Epithelial cell of esophagus (primary cell): ENCODE data around the gene B4GALT3.

Experiments used
- DNase-seq: peaks from one replicate; pipeline ENCODE4 v3.0.0; 2010; ENCODE audit warnings: low read depth
- H3K4me3 ChIP-seq: 2 replicates; pipeline ENCODE4 v1.5.1; 2011; ENCODE audit warnings: mild to moderate bottlenecking, low read length, control low read depth
- TF ChIP-seq, protein P1 (sequence below): IDR thresholded peaks from 2 replicates; pipeline ENCODE4 v1.5.1; 2011; ENCODE audit warnings: low read depth, mild to moderate bottlenecking, low read length, control low read depth, inconsistent platforms; ENCODE audit not compliant: insufficient read depth; ENCODE audit errors: missing control alignments

The B4GALT3 gene

DNA sequence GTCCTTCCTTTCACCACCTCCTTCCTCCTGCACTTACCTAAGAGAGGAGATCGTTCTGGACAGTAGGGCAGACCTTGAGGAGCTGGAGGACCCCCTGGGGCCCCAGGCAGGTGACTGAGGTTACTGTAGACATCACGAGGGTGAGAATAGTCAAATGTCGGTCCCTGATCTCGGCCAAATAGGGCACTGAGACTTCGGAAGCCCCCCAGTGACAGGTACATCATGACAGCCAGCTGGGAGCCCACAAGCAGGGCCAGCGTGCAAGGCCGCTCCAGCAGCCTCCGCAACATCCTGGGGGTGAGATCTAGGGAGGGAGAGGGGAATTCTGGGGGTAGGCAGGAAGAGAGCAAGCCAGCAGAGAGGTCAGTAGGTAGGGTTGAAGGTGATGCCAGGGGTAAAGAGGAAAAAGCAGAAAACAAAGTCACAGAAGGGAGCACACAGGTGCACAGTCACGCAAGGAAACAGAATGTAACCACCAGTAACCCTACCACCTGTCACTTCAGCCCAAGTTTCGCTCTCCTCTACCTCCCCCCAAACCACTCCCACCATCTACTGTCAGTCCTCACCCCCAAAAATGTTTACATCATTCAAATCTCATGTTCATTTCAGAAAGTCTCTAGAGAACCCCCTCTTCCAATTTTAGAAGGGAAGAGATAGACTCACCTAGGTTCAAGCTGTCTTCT is 1.4 kb downstream of the B4GALT3 start:
- no peak for DNase-seq
- H3K4me3 ChIP-seq, result peak overlapping the region; percentile 95
- TF ChIP-seq, protein P1, sequence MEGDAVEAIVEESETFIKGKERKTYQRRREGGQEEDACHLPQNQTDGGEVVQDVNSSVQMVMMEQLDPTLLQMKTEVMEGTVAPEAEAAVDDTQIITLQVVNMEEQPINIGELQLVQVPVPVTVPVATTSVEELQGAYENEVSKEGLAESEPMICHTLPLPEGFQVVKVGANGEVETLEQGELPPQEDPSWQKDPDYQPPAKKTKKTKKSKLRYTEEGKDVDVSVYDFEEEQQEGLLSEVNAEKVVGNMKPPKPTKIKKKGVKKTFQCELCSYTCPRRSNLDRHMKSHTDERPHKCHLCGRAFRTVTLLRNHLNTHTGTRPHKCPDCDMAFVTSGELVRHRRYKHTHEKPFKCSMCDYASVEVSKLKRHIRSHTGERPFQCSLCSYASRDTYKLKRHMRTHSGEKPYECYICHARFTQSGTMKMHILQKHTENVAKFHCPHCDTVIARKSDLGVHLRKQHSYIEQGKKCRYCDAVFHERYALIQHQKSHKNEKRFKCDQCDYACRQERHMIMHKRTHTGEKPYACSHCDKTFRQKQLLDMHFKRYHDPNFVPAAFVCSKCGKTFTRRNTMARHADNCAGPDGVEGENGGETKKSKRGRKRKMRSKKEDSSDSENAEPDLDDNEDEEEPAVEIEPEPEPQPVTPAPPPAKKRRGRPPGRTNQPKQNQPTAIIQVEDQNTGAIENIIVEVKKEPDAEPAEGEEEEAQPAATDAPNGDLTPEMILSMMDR, result no peak

DNA sequence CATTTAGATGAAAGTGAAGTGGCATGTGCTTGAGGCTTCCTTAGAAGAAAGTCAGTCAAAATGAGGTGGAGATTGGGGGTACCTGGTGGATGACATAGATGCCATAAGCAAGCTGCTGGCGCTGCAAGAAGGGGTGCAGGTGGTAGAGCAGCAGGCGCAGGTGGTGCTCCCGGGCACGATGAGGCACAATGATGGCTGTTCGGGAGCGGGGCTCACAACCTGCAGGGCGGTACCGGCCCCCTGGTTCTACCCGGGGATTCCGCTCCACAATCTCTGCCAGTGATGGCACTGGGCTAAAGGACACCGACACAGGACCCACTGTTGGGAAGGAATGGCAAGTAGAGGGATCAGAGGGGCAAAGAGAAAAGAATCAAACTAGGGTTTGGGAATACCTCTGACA is 2.4 kb downstream of the B4GALT3 start:
- DNase-seq, result no peak
- TF ChIP-seq, protein P1, result no peak
- H3K4me3 ChIP-seq, result no peak overlapping the region

DNA sequence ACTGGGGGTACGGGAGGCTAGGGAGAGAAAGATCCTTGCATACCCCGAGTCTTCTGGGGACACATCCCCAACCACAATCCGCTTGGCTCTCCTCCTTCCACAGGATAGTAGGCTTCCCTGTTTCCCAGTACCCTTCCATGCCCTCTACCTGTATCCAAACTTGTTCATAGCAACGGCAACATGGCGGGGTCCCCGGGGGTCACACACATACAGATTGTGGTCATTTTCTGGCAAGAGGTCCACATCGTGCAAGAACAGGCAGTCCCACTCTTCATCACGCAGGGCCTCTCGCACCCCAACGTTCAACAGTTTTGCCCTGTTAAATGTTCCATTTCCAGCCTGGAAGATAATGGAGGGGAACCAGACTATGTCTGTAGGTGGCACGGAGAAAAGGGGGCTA is 3.6 kb downstream of the B4GALT3 start:
- TF ChIP-seq, protein P1, result no peak
- H3K4me3 ChIP-seq, result no peak overlapping the region
- no peak for DNase-seq

DNA sequence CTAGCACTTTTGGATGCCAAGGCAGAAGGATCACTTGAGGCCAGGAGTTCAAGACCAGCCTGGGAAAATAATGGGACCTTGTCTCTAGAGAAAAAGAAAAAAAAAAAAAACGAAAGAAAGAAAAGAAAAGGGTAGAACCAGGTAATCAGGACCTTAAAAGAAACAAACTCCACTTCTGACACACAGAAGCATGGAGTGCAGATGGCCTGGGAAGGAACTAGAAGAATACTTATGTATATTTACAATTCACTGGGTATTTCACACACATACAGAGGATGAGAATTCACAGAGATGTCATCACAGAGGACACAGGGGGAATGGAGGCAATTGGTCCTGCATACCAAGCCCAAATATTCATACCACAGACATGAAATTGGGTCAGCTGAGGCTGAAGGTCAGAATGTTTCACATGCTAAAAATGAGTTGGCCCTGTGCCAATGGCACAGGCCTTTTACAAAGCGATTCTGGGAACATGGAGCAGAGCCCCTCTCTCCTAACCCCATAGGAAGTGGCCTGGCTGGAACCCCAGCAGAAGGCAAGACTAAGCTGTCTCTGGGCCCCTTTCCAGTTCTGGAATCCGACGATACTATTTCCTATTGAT is 4.4 kb downstream of the B4GALT3 start:
- DNase-seq, result no peak
- H3K4me3 ChIP-seq, result no peak overlapping the region
- TF ChIP-seq, protein P1, result no peak

DNA sequence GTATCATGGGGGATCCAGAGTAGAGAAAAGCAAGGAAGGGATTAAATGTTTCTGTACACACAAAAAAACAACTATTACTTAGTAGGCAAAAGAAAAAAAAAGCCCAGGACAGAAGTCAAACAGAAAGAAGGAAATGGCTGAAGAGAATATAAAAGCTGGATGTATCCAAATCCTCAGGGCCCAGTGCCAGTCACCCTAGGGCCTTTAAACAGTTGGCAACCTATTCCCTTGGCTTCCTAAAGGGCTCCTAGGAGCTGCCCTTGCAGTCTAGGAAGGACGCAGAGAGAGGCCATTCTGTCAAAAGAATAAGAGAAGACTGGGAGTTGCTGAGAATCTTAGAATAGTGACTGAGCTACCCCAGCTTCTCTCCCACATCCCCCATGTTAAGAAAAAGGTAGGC is 5.0 kb downstream of the B4GALT3 start:
- no peak for DNase-seq
- H3K4me3 ChIP-seq, result no peak overlapping the region
- TF ChIP-seq, protein P1, result no peak

DNA sequence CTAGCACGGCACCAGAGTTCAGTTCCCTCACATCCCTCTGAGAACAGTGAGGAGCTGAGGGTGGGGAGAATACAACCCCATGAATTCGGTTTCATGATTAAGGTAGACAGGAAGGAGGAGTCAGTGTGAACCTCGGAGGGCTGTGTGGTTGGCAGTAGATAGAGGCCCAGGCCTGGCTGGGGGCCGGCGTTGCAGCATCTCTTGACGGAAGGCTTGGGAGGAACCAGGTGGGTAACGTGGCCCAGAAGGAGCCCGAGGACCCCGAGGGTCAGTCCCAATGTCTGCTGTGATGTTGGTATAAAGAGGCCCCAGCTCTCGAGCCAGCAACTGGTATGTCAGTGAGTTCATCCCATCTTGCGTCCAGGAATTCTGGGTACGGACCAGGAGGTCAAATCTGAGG is 5.6 kb downstream of the B4GALT3 start:
- no peak overlapping the region for H3K4me3 ChIP-seq
- no peak for DNase-seq
- TF ChIP-seq, protein P1, result no peak

DNA sequence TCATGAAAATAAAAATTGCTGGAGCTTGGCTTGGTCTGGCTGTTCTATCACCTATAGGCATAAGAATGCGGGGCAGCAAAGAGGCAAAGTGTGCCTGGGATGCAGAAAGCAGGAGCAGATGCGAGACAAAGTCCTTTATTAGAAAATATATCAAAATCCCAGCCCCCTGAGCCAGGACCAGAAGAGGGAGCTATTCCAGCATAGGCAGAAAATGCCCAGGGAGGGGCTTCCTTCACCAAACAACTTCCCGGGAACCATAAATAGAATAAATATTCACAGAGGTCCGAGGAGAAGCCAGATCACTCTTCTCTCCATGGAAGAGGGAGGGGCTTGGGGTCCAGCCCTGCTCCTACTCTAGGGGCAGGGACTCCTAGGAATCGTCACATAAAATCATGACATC is 6.1 kb downstream of the B4GALT3 start:
- DNase-seq, result no peak
- no peak overlapping the region for H3K4me3 ChIP-seq
- TF ChIP-seq, protein P1, result no peak
